Spleen (tissue), 11 donors: ENCODE data around the gene PLEKHA5. TPM values are rescaled to one million over a fixed set of nuclear protein-coding genes. Genes with fewer than 3 reads are reported as not detected.

ENCODE experiments used
- DNase-seq: peaks from one replicate; pipeline ENCODE4 v3.0.0-alpha.2; 2020
- H3K27ac ChIP-seq, 8 donors: fragments of 200-600 bp; sonication (generic) in 7 of 8; 1 replicate in 4 of 8; 2 replicates in 4 of 8; pipeline versions ENCODE4 v1.5.0 to v1.8.0; 2016 to 2021; ENCODE audit warnings: inconsistent platforms in 4 of 8, mild to moderate bottlenecking in 4 of 8, moderate library complexity in 1 of 8
- H3K27me3 ChIP-seq, 7 donors: fragments of 200-600 bp; sonication (generic) in 6 of 7; replicated peaks in 1 of 7; 1 replicate in 4 of 7; 2 replicates in 3 of 7; pipeline versions ENCODE4 v1.5.0 to v1.8.0; 2016 to 2021; ENCODE audit warnings: inconsistent platforms in 3 of 7, mild to moderate bottlenecking in 1 of 7
- H3K36me3 ChIP-seq, 6 donors: fragments of 200-600 bp; sonication (generic) in 5 of 6; 1 replicate in 4 of 6; 2 replicates in 2 of 6; pipeline versions ENCODE4 v1.5.0 to v1.8.0; 2016 to 2021; ENCODE audit warnings: inconsistent platforms in 2 of 6
- H3K4me1 ChIP-seq, 6 donors: fragments of 200-600 bp; sonication (generic) in 5 of 6; 1 replicate in 3 of 6; 2 replicates in 3 of 6; pipeline versions ENCODE4 v1.5.0 to v1.8.0; 2016 to 2021; ENCODE audit warnings: inconsistent platforms in 3 of 6
- H3K4me3 ChIP-seq, 8 donors: fragments of 200-600 bp; sonication (generic) in 7 of 8; 1 replicate in 4 of 8; 2 replicates in 4 of 8; pipeline versions ENCODE4 v1.5.0 to v1.8.0; 2016 to 2021; ENCODE audit warnings: inconsistent platforms in 4 of 8, mild to moderate bottlenecking in 4 of 8, moderate library complexity in 2 of 8
- H3K9me3 ChIP-seq, 8 donors: fragments of 200-600 bp; sonication (generic) in 7 of 8; 1 replicate in 4 of 8; 2 replicates in 4 of 8; pipeline versions ENCODE4 v1.5.0 to v1.8.0; 2016 to 2021; ENCODE audit warnings: inconsistent platforms in 4 of 8
- POLR2A ChIP-seq, 3 donors: fragments of 450-650 bp; IDR thresholded peaks; one replicate each; pipeline ENCODE4 v1.5.1; 2017; ENCODE audit warnings: antibody characterized with exemption in 3 of 3, mild to moderate bottlenecking in 1 of 3
- POLR2AphosphoS5 ChIP-seq, 3 donors: sonication (generic); formaldehyde crosslinking; IDR thresholded peaks; one replicate each; pipeline ENCODE4 v1.5.1; 2017; ENCODE audit warnings: antibody characterized with exemption in 3 of 3
- WGBS, 5 donors: extraction: QIAGEN DNeasy Blood & Tissue Kit in 3 of 5; methylation state at CpG; one replicate each; pipeline versions ENCODE4 v1.1.5 to v1.1.7; 2013 to 2018; 5-methylcytosine and 5-hydroxymethylcytosine counted together
- intact Hi-C: fragments of 100-400 bp; cut with DNase I; formaldehyde crosslinking; loops from one replicate; pipeline ENCODE4 v1.15.0; 2023; ENCODE audit warnings: low total_unique reads
- polyA plus RNA-seq, 3 donors: library from polyadenylated mRNA; stranded (reverse); fragments of 200-250 nt; gene quantifications; one replicate each; pipeline ENCODE4 v1.2.1, GENCODE V29; 2013
- total RNA-seq, 7 donors: library from RNA; depleted of rRNA in 3 of 7; stranded (reverse); fragments of >200 nt in 3 of 7; fragmentation: NEBNext Ultra II Directional in 4 of 7; extraction: Animal tissue kit (Norgen Biotek cat#: 25700) in 4 of 7; gene quantifications; one replicate each; pipeline versions ENCODE4 v1.1.0 to v1.2.1, GENCODE V29; 2016 to 2021
- TF ChIP-seq, protein P1 (sequence below), 11 experiments: fragments of 200-600 bp in 7 of 11; fragments of 450-650 bp in 4 of 11; sonication (generic) in 4 of 11; IDR thresholded peaks in 8 of 11; conservative IDR thresholded peaks in 3 of 11; 1 replicate in 7 of 11; 2 replicates in 4 of 11; pipeline versions ENCODE4 v1.4.0 to v1.8.0; 2016 to 2021; ENCODE audit warnings: antibody characterized with exemption in 11 of 11, inconsistent platforms in 4 of 11, mild to moderate bottlenecking in 1 of 11
- donor health status: healthy with polysubstance abuse.
- donor health status: DM: no; HTN: no; CAD: no; lungs with moderate emphysema.
- donor health status: DM: no; HTN: no; CAD: no.
- donor health status: Bipolar disorder and iron deficiency.
- donor health status: healthy.
- donor health status: DM: no; HTN: no; CAD: no.
- donor health status: DM: yes; HTN: yes; CAD: no.

Gene PLEKHA5
- total and polyA plus RNA-seq, 10 donors, result 1.3 to 13.6 (median 6.5) TPM

DNA sequence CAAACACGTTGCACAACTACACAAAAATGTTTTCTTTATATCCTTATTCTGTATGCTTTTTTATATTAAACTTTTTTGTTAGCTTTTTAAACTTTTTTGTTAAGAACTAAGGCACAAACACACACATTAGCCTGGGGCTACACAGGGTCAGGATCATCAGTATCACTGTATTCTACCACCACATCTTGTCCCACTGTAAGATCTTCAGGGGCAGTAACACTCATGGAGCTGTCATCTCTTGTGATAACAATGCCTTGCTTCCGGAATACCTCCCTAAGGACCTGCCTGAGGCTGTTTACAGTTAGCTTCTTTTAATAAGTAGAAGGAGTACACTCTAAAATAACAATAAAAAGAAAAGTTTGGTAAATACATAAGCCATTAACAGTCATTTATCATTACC lies 42.2 kb downstream of the PLEKHA5 start:
- TF ChIP-seq POLR2AphosphoS5 (IDR thresholded peaks at IDR 0.05) (no peak), POLR2A (IDR thresholded peaks at IDR 0.05) (no peak)
- TF ChIP-seq, protein P1, sequence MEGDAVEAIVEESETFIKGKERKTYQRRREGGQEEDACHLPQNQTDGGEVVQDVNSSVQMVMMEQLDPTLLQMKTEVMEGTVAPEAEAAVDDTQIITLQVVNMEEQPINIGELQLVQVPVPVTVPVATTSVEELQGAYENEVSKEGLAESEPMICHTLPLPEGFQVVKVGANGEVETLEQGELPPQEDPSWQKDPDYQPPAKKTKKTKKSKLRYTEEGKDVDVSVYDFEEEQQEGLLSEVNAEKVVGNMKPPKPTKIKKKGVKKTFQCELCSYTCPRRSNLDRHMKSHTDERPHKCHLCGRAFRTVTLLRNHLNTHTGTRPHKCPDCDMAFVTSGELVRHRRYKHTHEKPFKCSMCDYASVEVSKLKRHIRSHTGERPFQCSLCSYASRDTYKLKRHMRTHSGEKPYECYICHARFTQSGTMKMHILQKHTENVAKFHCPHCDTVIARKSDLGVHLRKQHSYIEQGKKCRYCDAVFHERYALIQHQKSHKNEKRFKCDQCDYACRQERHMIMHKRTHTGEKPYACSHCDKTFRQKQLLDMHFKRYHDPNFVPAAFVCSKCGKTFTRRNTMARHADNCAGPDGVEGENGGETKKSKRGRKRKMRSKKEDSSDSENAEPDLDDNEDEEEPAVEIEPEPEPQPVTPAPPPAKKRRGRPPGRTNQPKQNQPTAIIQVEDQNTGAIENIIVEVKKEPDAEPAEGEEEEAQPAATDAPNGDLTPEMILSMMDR (IDR thresholded peaks at IDR 0.05 in 8 of 11, conservative IDR thresholded peaks at IDR 0.05 in 3 of 11), result no peak
- Histone ChIP-seq H3K27me3 (no peaks in the 10 kb centered on the region), H3K4me3 (no peak overlapping the region), H3K9me3 (no peaks in the 10 kb centered on the region), H3K36me3 (no peaks in the 10 kb centered on the region), H3K4me1 (no peaks in the 10 kb centered on the region), H3K27ac (no peak overlapping the region)
- 72 to 95% (median 84%) methylated on average over 2 of the region's 2 CpGs for WGBS, 5 donors
- intact Hi-C loops, result no loop called here
- no peak for DNase-seq

GRCh38 chr12:19177754-19178153 lies 48.2 kb downstream of the PLEKHA5 start:
- Histone ChIP-seq H3K27me3 (no peaks in the 10 kb centered on the region), H3K4me3 (no peak overlapping the region), H3K4me1 (no peaks in the 10 kb centered on the region), H3K27ac (no peak overlapping the region), H3K36me3 (no peaks in the 10 kb centered on the region), H3K9me3 (no peaks in the 10 kb centered on the region)
- intact Hi-C loops, result no loop called here
- no peak for DNase-seq
- TF ChIP-seq POLR2AphosphoS5 (IDR thresholded peaks at IDR 0.05) (no peak), POLR2A (IDR thresholded peaks at IDR 0.05) (no peak)
- TF ChIP-seq, protein P1 (IDR thresholded peaks at IDR 0.05 in 8 of 11, conservative IDR thresholded peaks at IDR 0.05 in 3 of 11), result no peak
- 65 to 84% (median 74%) methylated on average over 3 of the region's 3 CpGs for WGBS, 5 donors

GRCh38 chr12:19179986-19180385 lies 50.5 kb downstream of the PLEKHA5 start:
- no peaks in the 10 kb centered on the region for H3K9me3 ChIP-seq
- no peaks in the 10 kb centered on the region for H3K27me3 ChIP-seq
- 93 to 98% (median 95%) methylated on average over 4 of the region's 4 CpGs for WGBS, 5 donors
- TF ChIP-seq, protein P1 (IDR thresholded peaks at IDR 0.05 in 8 of 11, conservative IDR thresholded peaks at IDR 0.05 in 3 of 11), result no peak
- TF ChIP-seq POLR2AphosphoS5 (IDR thresholded peaks at IDR 0.05) (no peak), POLR2A (IDR thresholded peaks at IDR 0.05) (no peak)
- DNase-seq, result no peak
- no peak overlapping the region for H3K4me3 ChIP-seq
- no peaks in the 10 kb centered on the region for H3K4me1 ChIP-seq
- no peaks in the 10 kb centered on the region for H3K36me3 ChIP-seq
- no peak overlapping the region for H3K27ac ChIP-seq
- intact Hi-C loops, result no loop called here

DNA sequence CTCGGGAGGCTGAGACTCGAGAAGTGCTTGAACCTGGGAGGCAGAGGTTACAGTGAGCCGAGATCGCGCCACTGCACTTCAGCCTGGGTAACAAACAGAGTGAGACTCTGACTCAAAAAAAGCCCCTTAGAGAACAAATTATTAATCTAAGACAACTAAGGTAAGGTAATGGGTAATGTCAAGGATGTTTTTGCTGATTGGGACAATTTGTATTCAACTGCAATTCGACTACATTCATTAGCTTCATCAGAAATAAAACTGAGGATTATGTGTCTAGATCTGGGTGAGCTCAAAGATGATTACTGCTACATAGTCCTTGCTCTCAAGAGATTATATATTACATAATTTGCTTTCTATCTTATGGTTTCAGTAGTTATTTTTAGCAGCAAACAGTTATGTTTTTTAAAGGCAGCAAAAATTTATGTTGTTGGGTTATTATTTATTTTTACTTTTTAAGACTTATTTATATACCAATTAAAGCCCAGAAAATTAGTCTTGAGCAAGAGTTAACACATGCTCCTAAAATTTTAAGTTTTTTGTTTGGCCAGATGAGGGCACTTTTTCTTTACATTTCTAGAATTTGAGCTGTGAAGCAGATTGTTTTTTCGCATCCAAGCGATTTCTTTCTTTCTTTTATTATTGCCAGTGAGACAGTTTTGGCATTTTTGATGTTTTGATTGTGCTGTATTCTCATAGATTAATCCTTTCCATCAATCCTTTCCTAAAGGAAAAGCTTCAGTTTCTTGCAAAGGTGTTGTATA lies 52.3 kb downstream of the PLEKHA5 start:
- no peaks in the 10 kb centered on the region for H3K9me3 ChIP-seq
- no peaks in the 10 kb centered on the region for H3K4me1 ChIP-seq
- TF ChIP-seq POLR2A (IDR thresholded peaks at IDR 0.05), result no peak
- TF ChIP-seq, protein P1 (IDR thresholded peaks at IDR 0.05 in 8 of 11, conservative IDR thresholded peaks at IDR 0.05 in 3 of 11), result no peak
- TF ChIP-seq POLR2AphosphoS5 (IDR thresholded peaks at IDR 0.05), result no peak
- no peaks in the 10 kb centered on the region for H3K36me3 ChIP-seq
- no peak overlapping the region for H3K27ac ChIP-seq
- H3K4me3 ChIP-seq, result no peak overlapping the region
- intact Hi-C loops, result no loop called here
- H3K27me3 ChIP-seq, result no peaks in the 10 kb centered on the region
- 81 to 88% (median 85%) methylated on average over 8 of the region's 8 CpGs for WGBS, 5 donors
- no peak for DNase-seq
